GM06990 (cell line): ENCODE measurements around the gene UGT1A5.

Experiments used
- DNase-seq: peaks from one replicate; pipeline ENCODE4 v3.0.0-alpha.2; 2011; ENCODE audit not compliant: insufficient read length; ENCODE audit errors: extremely low read depth
- H3K27me3 ChIP-seq: replicated peaks from 2 replicates; pipeline ENCODE4 v1.6.0; 2011; ENCODE audit warnings: low read length; ENCODE audit not compliant: control insufficient read depth, insufficient read depth
- H3K36me3 ChIP-seq: 2 replicates; pipeline ENCODE4 v1.5.1; 2011; ENCODE audit warnings: low read length; ENCODE audit not compliant: control insufficient read depth, insufficient read depth
- H3K4me3 ChIP-seq: replicated peaks from 2 replicates; pipeline ENCODE4 v1.5.1; 2011; ENCODE audit warnings: low read depth, mild to moderate bottlenecking, control low read depth, low read length
- CTCF ChIP-seq: IDR thresholded peaks from 2 replicates; pipeline ENCODE4 v1.5.1; 2011; ENCODE audit warnings: low read length, control low read depth, mild to moderate bottlenecking, inconsistent platforms; ENCODE audit not compliant: insufficient read depth, poor library complexity, severe bottlenecking

Gene UGT1A5

DNA sequence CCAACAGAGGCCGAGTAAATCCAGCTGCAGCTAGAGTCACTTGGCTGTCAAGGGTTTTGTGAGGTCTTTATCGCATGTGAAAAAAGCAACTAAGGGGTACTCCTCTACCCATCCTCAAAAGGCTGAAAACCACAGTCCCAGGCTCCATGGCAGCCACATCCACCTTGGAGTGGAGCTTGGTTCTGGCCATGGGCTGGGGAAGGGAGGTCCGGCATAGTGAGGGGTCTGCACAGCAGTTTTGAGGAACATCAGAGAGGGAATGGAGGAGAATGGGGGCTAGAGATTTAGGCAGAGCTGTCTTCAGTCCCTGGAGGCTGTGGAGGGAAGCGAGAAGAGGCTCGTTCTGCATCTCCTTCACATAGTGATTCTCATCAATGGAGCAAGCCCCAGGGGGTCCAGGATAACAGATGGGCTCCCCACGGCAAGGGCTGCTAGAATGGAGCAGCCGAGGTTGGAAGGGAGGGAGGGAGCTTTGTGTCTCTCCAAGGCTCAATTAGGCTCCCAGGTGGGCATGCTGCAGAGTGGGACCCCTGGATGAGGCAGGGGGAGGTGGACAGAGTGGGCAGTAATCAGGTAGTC, 86.5 kb downstream of the UGT1A5 start:
- no peak for TF ChIP-seq CTCF

GRCh38 chr2:233799716-233800115, 87.0 kb downstream of the UGT1A5 start:
- no peak for TF ChIP-seq CTCF
- no peaks in the 10 kb centered on the region; the same call in 1 of the 2 replicates for H3K27me3 ChIP-seq
- no peaks in the 10 kb centered on the region for H3K36me3 ChIP-seq
- DNase-seq: no peak
- H3K4me3 ChIP-seq: no peak overlapping the region

More for the DNA sequence above, 86.5 kb downstream of the UGT1A5 start:
- Histone ChIP-seq H3K36me3 (no peaks in the 10 kb centered on the region), H3K27me3 (no peaks in the 10 kb centered on the region; the same call in 1 of the 2 replicates), H3K4me3 (no peak overlapping the region)
- DNase-seq: no peak

- no peaks in the 10 kb centered on the region; the same call in 1 of the 2 replicates for H3K27me3 ChIP-seq
- DNase-seq: no peak
- H3K36me3 ChIP-seq: no peaks in the 10 kb centered on the region
- no peak for TF ChIP-seq CTCF
- no peak overlapping the region for H3K4me3 ChIP-seq
These were observed 87.5 kb downstream of the UGT1A5 start for GRCh38 chr2:233800208-233800607.

GRCh38 chr2:233801357-233802131, 88.8 kb downstream of the UGT1A5 start:
- Histone ChIP-seq H3K4me3 (no peak overlapping the region), H3K27me3 (no peaks in the 10 kb centered on the region; the same call in 1 of the 2 replicates), H3K36me3 (no peaks in the 10 kb centered on the region)
- no peak for TF ChIP-seq CTCF
- no peak for DNase-seq

GRCh38 chr2:233802132-233802815, 89.6 kb downstream of the UGT1A5 start:
- Histone ChIP-seq H3K27me3 (no peaks in the 10 kb centered on the region; the same call in 1 of the 2 replicates), H3K4me3 (no peak overlapping the region), H3K36me3 (no peaks in the 10 kb centered on the region)
- no peak for DNase-seq
- no peak for TF ChIP-seq CTCF
